Endothelial cell of umbilical vein (primary cell): ENCODE measurements around the gene VPS41. TPM values are rescaled to one million over a fixed set of nuclear protein-coding genes. Genes with fewer than 3 reads are reported as not detected.

ENCODE experiments used
- BruUV-seq: library from RNA; stranded (reverse); fragments of 400-500 nt; replicated peaks from 2 replicates; lab custom pipeline; 2021; lab: Mats Ljungman, UMichigan
- CTCF ChIA-PET: fragments of 300-600, 350-600 bp; sonication (Branson Sonifier 250); formaldehyde crosslinking; loops from one replicate; lab custom pipeline; 2021; ENCODE audit warnings: antibody characterized with exemption, inconsistent platforms; lab: Charles Lee
- POLR2A ChIA-PET: fragments of 300-600, 350-600 bp; sonication (Branson Sonifier 250); formaldehyde crosslinking; loops from one replicate; lab custom pipeline; 2021; ENCODE audit warnings: antibody characterized with exemption, inconsistent platforms; lab: Charles Lee
- DNase-seq: peaks from one replicate; pipeline ENCODE4 v3.0.0-alpha.2; 2011; ENCODE audit warnings: low read depth, low spot score
- FAIRE-seq: peaks from 2 replicates; lab custom pipeline; 2011; peaks lifted over from hg19 to GRCh38; lab: Jason Lieb, UNC
- H2AFZ ChIP-seq: 2 replicates; pipeline ENCODE4 v1.6.0; 2012; ENCODE audit warnings: low read depth, low read length, control low read depth, inconsistent platforms
- H3K27ac ChIP-seq: 2 replicates; pipeline ENCODE4 v1.5.1; 2011; ENCODE audit warnings: low read depth, mild to moderate bottlenecking, control low read depth, low read length, moderate library complexity; ENCODE audit not compliant: insufficient read depth
- H3K27me3 ChIP-seq, 2 experiments: 2 replicates each; pipeline versions ENCODE4 v1.6.0 to v1.6.1; 2011; ENCODE audit warnings: low read length in 2 of 2, mixed read lengths in 1 of 2; ENCODE audit not compliant: control insufficient read depth in 2 of 2, insufficient read depth in 2 of 2
- H3K36me3 ChIP-seq, 2 experiments: 2 replicates in 1 of 2; 3 replicates in 1 of 2; pipeline ENCODE4 v1.5.1; 2011; ENCODE audit warnings: low read length in 2 of 2, mild to moderate bottlenecking in 1 of 2, moderate library complexity in 1 of 2; ENCODE audit not compliant: control insufficient read depth in 2 of 2, insufficient read depth in 2 of 2; ENCODE audit errors: extremely low read depth in 1 of 2
- H3K4me1 ChIP-seq: 3 replicates; pipeline ENCODE4 v1.5.1; 2011; ENCODE audit warnings: mild to moderate bottlenecking, low read length; ENCODE audit not compliant: control insufficient read depth, insufficient read depth; ENCODE audit errors: extremely low read depth
- H3K4me2 ChIP-seq: 2 replicates; pipeline ENCODE4 v1.6.1; 2011; ENCODE audit warnings: low read length, control low read depth, mixed read lengths; ENCODE audit not compliant: insufficient read depth
- H3K4me3 ChIP-seq, 3 experiments: fragments of 200-600 bp in 1 of 3; sonication (generic), shearing (Covaris generic) in 1 of 3; replicated peaks in 1 of 3; 2 replicates each; pipeline ENCODE4 v1.5.1; 2011 to 2016; ENCODE audit warnings: control low read depth in 3 of 3, low read length in 3 of 3, mild to moderate bottlenecking in 2 of 3, inconsistent platforms in 1 of 3, low read depth in 1 of 3, moderate library complexity in 1 of 3; ENCODE audit not compliant: insufficient read depth in 1 of 3
- H3K79me2 ChIP-seq: 2 replicates; pipeline ENCODE4 v1.6.0; 2012; ENCODE audit warnings: low read length, inconsistent platforms; ENCODE audit not compliant: control insufficient read depth, insufficient read depth
- H3K9ac ChIP-seq: replicated peaks from 2 replicates; pipeline ENCODE3; 2011; ENCODE audit warnings: low read length, control low read depth; ENCODE audit not compliant: insufficient read depth; ENCODE audit errors: extremely low read depth
- H3K9me1 ChIP-seq: replicated peaks from 3 replicates; pipeline ENCODE4 v1.6.0; 2011; ENCODE audit warnings: mild to moderate bottlenecking, low read length; ENCODE audit not compliant: control insufficient read depth, insufficient read depth; ENCODE audit errors: extremely low read depth
- H3K9me3 ChIP-seq: replicated peaks from 2 replicates; pipeline ENCODE4 v1.5.1; 2012; ENCODE audit warnings: low read length, inconsistent platforms; ENCODE audit not compliant: control insufficient read depth, insufficient read depth
- H4K20me1 ChIP-seq: replicated peaks from 2 replicates; pipeline ENCODE3; 2011; ENCODE audit warnings: mild to moderate bottlenecking, low read length; ENCODE audit not compliant: control insufficient read depth, insufficient read depth; ENCODE audit errors: extremely low read depth
- EZH2 ChIP-seq: IDR thresholded peaks from 2 replicates; pipeline ENCODE4 v1.6.1; 2012; ENCODE audit warnings: borderline replicate concordance, low read depth, mild to moderate bottlenecking, moderate library complexity, low read length, inconsistent platforms; ENCODE audit not compliant: severe bottlenecking
- GATA2 ChIP-seq: IDR thresholded peaks from 2 replicates; pipeline ENCODE4 v1.7.0; 2011; ENCODE audit warnings: low read depth, mild to moderate bottlenecking, moderate library complexity, mixed read lengths, low read length; ENCODE audit not compliant: insufficient read length, insufficient read depth
- JUN ChIP-seq: IDR thresholded peaks from 2 replicates; pipeline ENCODE4 v1.6.1; 2011; ENCODE audit warnings: borderline replicate concordance, low read depth; ENCODE audit not compliant: insufficient read length, insufficient read depth
- POLR2A ChIP-seq: IDR thresholded peaks from 2 replicates; pipeline ENCODE4 v1.6.1; 2012; ENCODE audit warnings: low read depth, mild to moderate bottlenecking, control low read depth, low read length
- POLR2AphosphoS5 ChIP-seq: IDR thresholded peaks from 2 replicates; pipeline ENCODE4 v1.6.1; 2012; ENCODE audit warnings: low read depth, mild to moderate bottlenecking, control low read depth, low read length, moderate library complexity; ENCODE audit not compliant: insufficient read depth
- dilution Hi-C: fragments of 300-500 bp; cut with MboI; formaldehyde crosslinking; loops from one replicate; pipeline ENCODE4 v1.15.0; 2019; ENCODE audit warnings: low sequenced_read_pairs; ENCODE audit not compliant: extremely low pct_ligation_motif_present
- intact Hi-C: fragments of 100-400 bp; cut with micrococcal nuclease; formaldehyde crosslinking; loops from one replicate; pipeline ENCODE4 v1.10.0; 2022
- polyA plus RNA-seq, 4 experiments: library from polyadenylated mRNA; depleted of rRNA in 3 of 4; stranded (reverse) in 3 of 4; unstranded in 1 of 4; fragments of >200 nt; gene quantifications; 2 replicates each; pipeline versions ENCODE4 v1.2.1 to v1.2.3, GENCODE V29; 2011 to 2012; ENCODE audit warnings: missing spikeins in 1 of 4
- total RNA-seq: library from RNA; stranded (reverse); gene quantifications from 2 replicates; pipeline ENCODE4 v1.2.3, GENCODE V29; 2021
- TF ChIP-seq, protein P1 (sequence below), 2 donors: IDR thresholded peaks; 1 replicate in 1 of 2; 2 replicates in 1 of 2; pipeline ENCODE4 v1.5.1; 2011; ENCODE audit warnings: low read length in 2 of 2, mild to moderate bottlenecking in 2 of 2, moderate library complexity in 2 of 2, control low read depth in 1 of 2, inconsistent platforms in 1 of 2, low read depth in 1 of 2; ENCODE audit not compliant: insufficient read depth in 1 of 2; ENCODE audit errors: extremely low read depth in 1 of 2
- TF ChIP-seq, protein P2 (sequence below): IDR thresholded peaks from 2 replicates; pipeline ENCODE4 v1.6.1; 2011; ENCODE audit not compliant: insufficient read depth, insufficient read length

The VPS41 gene
- total and polyA plus RNA-seq, 2 donors (not counting 3 experiments of a cell fraction or from before 2014, with no cell fraction given) = 14.3 to 79.8 TPM

DNA sequence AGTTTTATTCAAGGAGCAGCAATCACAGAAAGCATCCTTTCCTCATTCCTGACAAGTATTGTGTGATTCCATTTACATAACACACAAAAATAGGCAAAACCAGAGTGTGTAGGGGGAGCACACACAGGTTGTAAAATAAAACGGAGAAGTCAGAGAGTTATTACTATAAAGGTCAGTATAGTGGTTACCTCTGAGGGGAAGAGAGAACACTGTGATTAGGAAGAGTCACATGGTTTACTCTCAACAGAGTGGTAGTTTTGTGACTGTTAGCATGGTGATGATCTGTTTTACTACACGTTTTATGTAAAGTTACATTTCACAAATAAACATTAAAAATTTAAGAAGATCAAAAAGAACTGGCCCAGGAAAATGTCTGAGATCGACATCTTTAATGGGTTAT lies 74.6 kb downstream of the VPS41 start:
- Histone ChIP-seq H3K27me3 (no peaks in the 10 kb centered on the region), H4K20me1 (no peaks in the 10 kb centered on the region), H3K4me2 (no peak overlapping the region), H3K79me2 (no peaks in the 10 kb centered on the region), H3K36me3 (no peaks in the 10 kb centered on the region), H3K9me3 (no peaks in the 10 kb centered on the region), H2AFZ (no peak overlapping the region), H3K4me1 (no peaks in the 10 kb centered on the region), H3K9ac (no peak overlapping the region), H3K9me1 (no peaks in the 10 kb centered on the region), H3K27ac (no peak overlapping the region), H3K4me3 (no peak overlapping the region)
- no TSS peak for BruUV-seq
- intact Hi-C loops (no loop called here), dilution Hi-C loops (no loop called here)
- ChIA-PET POLR2A (no interaction called here), CTCF (no interaction called here)
- FAIRE-seq (no peak), DNase-seq (no peak)
- TF ChIP-seq, protein P1, sequence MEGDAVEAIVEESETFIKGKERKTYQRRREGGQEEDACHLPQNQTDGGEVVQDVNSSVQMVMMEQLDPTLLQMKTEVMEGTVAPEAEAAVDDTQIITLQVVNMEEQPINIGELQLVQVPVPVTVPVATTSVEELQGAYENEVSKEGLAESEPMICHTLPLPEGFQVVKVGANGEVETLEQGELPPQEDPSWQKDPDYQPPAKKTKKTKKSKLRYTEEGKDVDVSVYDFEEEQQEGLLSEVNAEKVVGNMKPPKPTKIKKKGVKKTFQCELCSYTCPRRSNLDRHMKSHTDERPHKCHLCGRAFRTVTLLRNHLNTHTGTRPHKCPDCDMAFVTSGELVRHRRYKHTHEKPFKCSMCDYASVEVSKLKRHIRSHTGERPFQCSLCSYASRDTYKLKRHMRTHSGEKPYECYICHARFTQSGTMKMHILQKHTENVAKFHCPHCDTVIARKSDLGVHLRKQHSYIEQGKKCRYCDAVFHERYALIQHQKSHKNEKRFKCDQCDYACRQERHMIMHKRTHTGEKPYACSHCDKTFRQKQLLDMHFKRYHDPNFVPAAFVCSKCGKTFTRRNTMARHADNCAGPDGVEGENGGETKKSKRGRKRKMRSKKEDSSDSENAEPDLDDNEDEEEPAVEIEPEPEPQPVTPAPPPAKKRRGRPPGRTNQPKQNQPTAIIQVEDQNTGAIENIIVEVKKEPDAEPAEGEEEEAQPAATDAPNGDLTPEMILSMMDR (IDR thresholded peaks at IDR 0.05; ENCODE audit: extremely low read depth in 1 of 2, insufficient read depth in 1 of 2, low read depth in 1 of 2, low read length in 2 of 2) = no peak
- TF ChIP-seq EZH2 (no peak), POLR2AphosphoS5 (no peak), POLR2A (no peak), GATA2 (no peak), JUN (no peak)
- TF ChIP-seq, protein P2, sequence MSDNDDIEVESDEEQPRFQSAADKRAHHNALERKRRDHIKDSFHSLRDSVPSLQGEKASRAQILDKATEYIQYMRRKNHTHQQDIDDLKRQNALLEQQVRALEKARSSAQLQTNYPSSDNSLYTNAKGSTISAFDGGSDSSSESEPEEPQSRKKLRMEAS = no peak
